HepG2 (cell line): Measurements from ENCODE around the gene FYB1. TPM values are rescaled to one million over a fixed set of nuclear protein-coding genes. Genes with fewer than 3 reads are reported as not detected.

Experiments
- AGO1 ChIP-seq: fragments of 200-400 bp; formaldehyde crosslinking; IDR thresholded peaks from 2 replicates; pipeline ENCODE4 v1.6.1; 2017; ENCODE audit warnings: mild to moderate bottlenecking, low read depth, low read length, moderate library complexity; ENCODE audit not compliant: poor library complexity, severe bottlenecking
- EP300 ChIP-seq, 3 experiments: sonication (generic) in 1 of 3; formaldehyde crosslinking in 1 of 3; IDR thresholded peaks; 2 replicates each; pipeline versions ENCODE4 v1.5.1 to v1.6.1; 2011 to 2020; ENCODE audit warnings: low read depth in 2 of 3, low read length in 2 of 3, borderline replicate concordance in 1 of 3, improper control_type of control experiment in 1 of 3, mild to moderate bottlenecking in 1 of 3, missing genetic modification reagents in 1 of 3, moderate library complexity in 1 of 3
- HOXA3 ChIP-seq: sonication (generic); formaldehyde crosslinking; IDR thresholded peaks from 2 replicates; pipeline ENCODE4 v1.5.0; 2020; ENCODE audit warnings: missing genetic modification reagents
- ISL2 ChIP-seq: sonication (generic); formaldehyde crosslinking; IDR thresholded peaks from 2 replicates; pipeline ENCODE4 v1.5.0; 2020; ENCODE audit warnings: missing genetic modification reagents
- NCOR1 ChIP-seq: fragments of 200-600 bp; sonication (generic); IDR thresholded peaks from 2 replicates; pipeline ENCODE4 v1.7.0; 2017; ENCODE audit warnings: antibody characterized with exemption, low read length, borderline replicate concordance
- NPAS2 ChIP-seq: sonication (generic); formaldehyde crosslinking; IDR thresholded peaks from 2 replicates; pipeline ENCODE4 v1.8.0; 2022; ENCODE audit warnings: mild to moderate bottlenecking, missing genetic modification reagents, borderline replicate concordance
- TARDBP ChIP-seq: sonication (generic); formaldehyde crosslinking; IDR thresholded peaks from 2 replicates; pipeline ENCODE4 v1.8.0; 2022; ENCODE audit warnings: mild to moderate bottlenecking, missing genetic modification reagents
- ZFP82 ChIP-seq: sonication (generic); formaldehyde crosslinking; IDR thresholded peaks from 2 replicates; pipeline ENCODE4 v1.5.1; 2020; ENCODE audit warnings: mild to moderate bottlenecking, missing genetic modification reagents, borderline replicate concordance
- ZNF841 ChIP-seq: sonication (generic); formaldehyde crosslinking; IDR thresholded peaks from 2 replicates; pipeline ENCODE4 v1.8.1; 2023; ENCODE audit warnings: missing genetic modification reagents, borderline replicate concordance
- ZSCAN29 ChIP-seq: sonication (generic); formaldehyde crosslinking; conservative IDR thresholded peaks from 2 replicates; pipeline ENCODE4 v1.4.0; 2020; ENCODE audit warnings: mild to moderate bottlenecking, missing genetic modification reagents
- polyA plus RNA-seq, 8 experiments: library from polyadenylated mRNA; depleted of rRNA in 3 of 8; stranded (reverse) in 7 of 8; unstranded in 1 of 8; fragments of >200 nt; fragmentation: Illumina TruSeq in 4 of 8; extraction: Trizol in 4 of 8; gene quantifications; 2 replicates each; pipeline versions ENCODE4 v1.2.1 to v1.2.3, GENCODE V29; 2011 to 2016; ENCODE audit warnings: low read depth in 4 of 8, missing spikeins in 1 of 8, mixed read lengths in 1 of 8; ENCODE audit not compliant: insufficient read depth in 1 of 8
- total RNA-seq, 5 experiments: library from RNA; depleted of rRNA; stranded (reverse); fragments of >200 nt; fragmentation: Illumina TruSeq; extraction: Trizol; gene quantifications; 2 replicates each; pipeline ENCODE4 v1.2.3, GENCODE V29; 2016; ENCODE audit warnings: low read depth in 1 of 5
- TF ChIP-seq, protein P1 (sequence below), 2 experiments: sonication (generic) in 1 of 2; formaldehyde crosslinking in 1 of 2; IDR thresholded peaks; 2 replicates each; pipeline versions ENCODE4 v1.4.0 to v1.6.1; 2016 to 2020; ENCODE audit warnings: borderline replicate concordance in 1 of 2, low read depth in 1 of 2, mild to moderate bottlenecking in 1 of 2, missing genetic modification reagents in 1 of 2
- TF ChIP-seq, protein P2 (sequence below): sonication (generic); formaldehyde crosslinking; IDR thresholded peaks from 2 replicates; pipeline ENCODE4 v1.4.0; 2020; ENCODE audit warnings: mild to moderate bottlenecking, missing genetic modification reagents, borderline replicate concordance
- TF ChIP-seq, protein P3 (sequence below): IDR thresholded peaks from 2 replicates; pipeline ENCODE4 v1.4.0; 2020; ENCODE audit warnings: mild to moderate bottlenecking, missing genetic modification reagents

Gene FYB1
- total and polyA plus RNA-seq, 2 of the 13 experiments (the other 11 are each of a cell fraction or from before 2014, with no cell fraction given), result 0.03 TPM; not detected in 1

DNA sequence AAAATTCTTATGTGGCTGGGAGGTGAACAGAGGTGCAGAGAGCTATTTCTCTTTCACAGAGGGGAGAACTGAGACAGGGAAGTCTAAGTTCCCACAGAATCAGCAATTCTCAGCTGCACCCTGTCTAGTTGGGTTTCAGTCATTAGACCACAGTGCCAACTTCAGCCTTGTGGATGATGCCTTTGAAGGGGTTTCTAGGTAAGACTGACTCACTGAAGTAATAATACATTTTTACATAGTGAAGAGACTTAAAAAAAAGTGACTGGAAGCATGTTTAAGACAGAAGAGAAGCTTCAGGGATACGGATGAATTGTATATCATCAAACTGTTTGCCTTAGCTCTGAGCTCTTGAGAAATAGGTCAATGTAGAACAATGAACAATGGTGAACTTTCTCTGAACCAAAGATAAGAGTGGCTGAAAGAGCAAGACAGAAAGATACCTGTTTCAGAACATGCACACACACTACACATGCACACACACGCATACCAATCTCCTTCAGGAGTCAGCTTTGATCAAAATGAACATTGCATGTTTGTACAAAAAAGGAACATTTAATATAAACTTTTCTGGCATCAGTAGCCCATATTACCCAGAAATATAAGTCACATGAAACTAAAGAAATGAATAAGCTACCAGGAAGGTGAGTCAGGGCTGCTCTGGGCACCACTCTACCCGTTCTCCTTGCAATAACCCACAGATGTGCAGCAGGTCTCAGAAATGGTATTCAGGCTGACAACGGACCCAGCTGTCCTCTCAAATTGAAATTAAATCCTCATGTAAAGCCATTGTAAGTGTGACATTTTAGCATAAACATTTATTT, 12.6 kb upstream of the FYB1 start (continued):
- TF ChIP-seq, protein P1, sequence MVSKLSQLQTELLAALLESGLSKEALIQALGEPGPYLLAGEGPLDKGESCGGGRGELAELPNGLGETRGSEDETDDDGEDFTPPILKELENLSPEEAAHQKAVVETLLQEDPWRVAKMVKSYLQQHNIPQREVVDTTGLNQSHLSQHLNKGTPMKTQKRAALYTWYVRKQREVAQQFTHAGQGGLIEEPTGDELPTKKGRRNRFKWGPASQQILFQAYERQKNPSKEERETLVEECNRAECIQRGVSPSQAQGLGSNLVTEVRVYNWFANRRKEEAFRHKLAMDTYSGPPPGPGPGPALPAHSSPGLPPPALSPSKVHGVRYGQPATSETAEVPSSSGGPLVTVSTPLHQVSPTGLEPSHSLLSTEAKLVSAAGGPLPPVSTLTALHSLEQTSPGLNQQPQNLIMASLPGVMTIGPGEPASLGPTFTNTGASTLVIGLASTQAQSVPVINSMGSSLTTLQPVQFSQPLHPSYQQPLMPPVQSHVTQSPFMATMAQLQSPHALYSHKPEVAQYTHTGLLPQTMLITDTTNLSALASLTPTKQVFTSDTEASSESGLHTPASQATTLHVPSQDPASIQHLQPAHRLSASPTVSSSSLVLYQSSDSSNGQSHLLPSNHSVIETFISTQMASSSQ (IDR thresholded peaks at IDR 0.05; ENCODE audit: low read depth), result no peak
- TF ChIP-seq, protein P1 (CRISPR knock-in tag; IDR thresholded peaks at IDR 0.05; ENCODE audit: borderline replicate concordance), result peak; percentile 24; the same call in 1 of the 2 replicates
- TF ChIP-seq EP300 (IDR thresholded peaks at IDR 0.05; ENCODE audit: low read depth in 2 of 2, low read length in 2 of 2), result peak; percentile 12 to 51; a peak in 3 of 4 replicates
- no peak for TF ChIP-seq EP300 (CRISPR knock-in tag; IDR thresholded peaks at IDR 0.05; ENCODE audit: borderline replicate concordance)
- no peak for TF ChIP-seq NPAS2 (CRISPR knock-in tag)
- TF ChIP-seq ZFP82 (CRISPR knock-in tag), result no peak
- no peak for TF ChIP-seq HOXA3 (CRISPR knock-in tag)
- no peak for TF ChIP-seq ZNF841
- peak; percentile 38; the same call in 1 of the 2 replicates for TF ChIP-seq NCOR1
- TF ChIP-seq, protein P2, sequence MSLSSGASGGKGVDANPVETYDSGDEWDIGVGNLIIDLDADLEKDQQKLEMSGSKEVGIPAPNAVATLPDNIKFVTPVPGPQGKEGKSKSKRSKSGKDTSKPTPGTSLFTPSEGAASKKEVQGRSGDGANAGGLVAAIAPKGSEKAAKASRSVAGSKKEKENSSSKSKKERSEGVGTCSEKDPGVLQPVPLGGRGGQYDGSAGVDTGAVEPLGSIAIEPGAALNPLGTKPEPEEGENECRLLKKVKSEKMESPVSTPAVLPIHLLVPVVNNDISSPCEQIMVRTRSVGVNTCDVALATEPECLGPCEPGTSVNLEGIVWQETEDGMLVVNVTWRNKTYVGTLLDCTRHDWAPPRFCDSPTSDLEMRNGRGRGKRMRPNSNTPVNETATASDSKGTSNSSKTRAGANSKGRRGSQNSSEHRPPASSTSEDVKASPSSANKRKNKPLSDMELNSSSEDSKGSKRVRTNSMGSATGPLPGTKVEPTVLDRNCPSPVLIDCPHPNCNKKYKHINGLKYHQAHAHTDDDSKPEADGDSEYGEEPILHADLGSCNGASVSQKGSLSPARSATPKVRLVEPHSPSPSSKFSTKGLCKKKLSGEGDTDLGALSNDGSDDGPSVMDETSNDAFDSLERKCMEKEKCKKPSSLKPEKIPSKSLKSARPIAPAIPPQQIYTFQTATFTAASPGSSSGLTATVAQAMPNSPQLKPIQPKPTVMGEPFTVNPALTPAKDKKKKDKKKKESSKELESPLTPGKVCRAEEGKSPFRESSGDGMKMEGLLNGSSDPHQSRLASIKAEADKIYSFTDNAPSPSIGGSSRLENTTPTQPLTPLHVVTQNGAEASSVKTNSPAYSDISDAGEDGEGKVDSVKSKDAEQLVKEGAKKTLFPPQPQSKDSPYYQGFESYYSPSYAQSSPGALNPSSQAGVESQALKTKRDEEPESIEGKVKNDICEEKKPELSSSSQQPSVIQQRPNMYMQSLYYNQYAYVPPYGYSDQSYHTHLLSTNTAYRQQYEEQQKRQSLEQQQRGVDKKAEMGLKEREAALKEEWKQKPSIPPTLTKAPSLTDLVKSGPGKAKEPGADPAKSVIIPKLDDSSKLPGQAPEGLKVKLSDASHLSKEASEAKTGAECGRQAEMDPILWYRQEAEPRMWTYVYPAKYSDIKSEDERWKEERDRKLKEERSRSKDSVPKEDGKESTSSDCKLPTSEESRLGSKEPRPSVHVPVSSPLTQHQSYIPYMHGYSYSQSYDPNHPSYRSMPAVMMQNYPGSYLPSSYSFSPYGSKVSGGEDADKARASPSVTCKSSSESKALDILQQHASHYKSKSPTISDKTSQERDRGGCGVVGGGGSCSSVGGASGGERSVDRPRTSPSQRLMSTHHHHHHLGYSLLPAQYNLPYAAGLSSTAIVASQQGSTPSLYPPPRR (CRISPR knock-in tag), result no peak
- TF ChIP-seq AGO1, result no peak
- TF ChIP-seq, protein P3, sequence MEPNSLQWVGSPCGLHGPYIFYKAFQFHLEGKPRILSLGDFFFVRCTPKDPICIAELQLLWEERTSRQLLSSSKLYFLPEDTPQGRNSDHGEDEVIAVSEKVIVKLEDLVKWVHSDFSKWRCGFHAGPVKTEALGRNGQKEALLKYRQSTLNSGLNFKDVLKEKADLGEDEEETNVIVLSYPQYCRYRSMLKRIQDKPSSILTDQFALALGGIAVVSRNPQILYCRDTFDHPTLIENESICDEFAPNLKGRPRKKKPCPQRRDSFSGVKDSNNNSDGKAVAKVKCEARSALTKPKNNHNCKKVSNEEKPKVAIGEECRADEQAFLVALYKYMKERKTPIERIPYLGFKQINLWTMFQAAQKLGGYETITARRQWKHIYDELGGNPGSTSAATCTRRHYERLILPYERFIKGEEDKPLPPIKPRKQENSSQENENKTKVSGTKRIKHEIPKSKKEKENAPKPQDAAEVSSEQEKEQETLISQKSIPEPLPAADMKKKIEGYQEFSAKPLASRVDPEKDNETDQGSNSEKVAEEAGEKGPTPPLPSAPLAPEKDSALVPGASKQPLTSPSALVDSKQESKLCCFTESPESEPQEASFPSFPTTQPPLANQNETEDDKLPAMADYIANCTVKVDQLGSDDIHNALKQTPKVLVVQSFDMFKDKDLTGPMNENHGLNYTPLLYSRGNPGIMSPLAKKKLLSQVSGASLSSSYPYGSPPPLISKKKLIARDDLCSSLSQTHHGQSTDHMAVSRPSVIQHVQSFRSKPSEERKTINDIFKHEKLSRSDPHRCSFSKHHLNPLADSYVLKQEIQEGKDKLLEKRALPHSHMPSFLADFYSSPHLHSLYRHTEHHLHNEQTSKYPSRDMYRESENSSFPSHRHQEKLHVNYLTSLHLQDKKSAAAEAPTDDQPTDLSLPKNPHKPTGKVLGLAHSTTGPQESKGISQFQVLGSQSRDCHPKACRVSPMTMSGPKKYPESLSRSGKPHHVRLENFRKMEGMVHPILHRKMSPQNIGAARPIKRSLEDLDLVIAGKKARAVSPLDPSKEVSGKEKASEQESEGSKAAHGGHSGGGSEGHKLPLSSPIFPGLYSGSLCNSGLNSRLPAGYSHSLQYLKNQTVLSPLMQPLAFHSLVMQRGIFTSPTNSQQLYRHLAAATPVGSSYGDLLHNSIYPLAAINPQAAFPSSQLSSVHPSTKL (CRISPR knock-in tag), result peak; percentile 82
- 0 out of 2 replicates have a peak, but pooled peaks have one; percentile 23 for TF ChIP-seq TARDBP (CRISPR knock-in tag)
- no peak for TF ChIP-seq ZSCAN29 (CRISPR knock-in tag)
- no peak for TF ChIP-seq ISL2 (CRISPR knock-in tag)
